Loucy (cell line): ENCODE results near the gene RACGAP1.

Experiments used
- CTCF ChIP-seq: fragments of 200-600 bp; sonication (generic); conservative IDR thresholded peaks from 2 replicates; pipeline ENCODE4 v1.5.1; 2014; ENCODE audit warnings: mild to moderate bottlenecking, antibody characterized with exemption, low read length
- EZH2phosphoT487 ChIP-seq: fragments of 200-600 bp; IDR thresholded peaks from 2 replicates; pipeline ENCODE4 v1.6.1; 2018; ENCODE audit warnings: antibody characterized with exemption, mild to moderate bottlenecking, moderate library complexity, borderline replicate concordance

GRCh38 chr12:50004696-50005095 lies 20.6 kb downstream of the RACGAP1 start:
- no peak for TF ChIP-seq CTCF
- TF ChIP-seq EZH2phosphoT487 = no peak
